ENCODE results near the gene STPG1.

STPG1 gene

DNA sequence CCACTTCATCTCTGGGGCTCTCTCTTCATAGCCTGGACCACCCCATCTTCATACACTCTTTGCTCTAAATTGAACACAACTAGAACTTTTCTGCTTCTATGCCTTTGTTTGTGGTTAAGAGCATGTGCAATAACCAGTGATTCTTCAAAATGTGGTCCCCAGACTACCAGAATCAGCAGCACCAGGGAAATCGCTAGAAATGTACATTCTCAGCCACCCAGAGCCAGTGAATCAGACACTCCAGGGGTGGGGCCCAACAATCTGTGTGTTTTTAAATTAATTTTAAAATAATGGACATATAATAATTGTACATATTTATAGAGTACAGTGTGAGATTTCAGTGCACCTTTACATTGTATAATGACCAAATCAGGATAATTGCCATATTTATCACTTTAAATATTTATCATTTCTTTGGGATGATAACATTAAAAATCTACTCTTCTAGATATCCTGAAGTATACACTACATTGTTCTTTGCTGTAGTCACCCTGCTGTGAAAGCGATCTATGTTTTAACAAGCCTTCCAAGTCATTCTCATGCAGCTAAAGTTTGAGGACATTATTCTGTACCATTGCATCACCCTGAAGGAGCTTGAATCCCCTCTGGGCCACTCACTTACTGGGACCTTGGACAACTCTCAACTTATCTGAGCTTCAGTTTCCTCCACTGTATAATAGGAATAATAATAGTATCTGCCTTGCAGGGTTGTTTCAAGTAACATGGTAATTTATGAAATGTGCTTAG lies 83.6 kb downstream of the STPG1 start (continued):
- TF ChIP-seq, protein P1, sequence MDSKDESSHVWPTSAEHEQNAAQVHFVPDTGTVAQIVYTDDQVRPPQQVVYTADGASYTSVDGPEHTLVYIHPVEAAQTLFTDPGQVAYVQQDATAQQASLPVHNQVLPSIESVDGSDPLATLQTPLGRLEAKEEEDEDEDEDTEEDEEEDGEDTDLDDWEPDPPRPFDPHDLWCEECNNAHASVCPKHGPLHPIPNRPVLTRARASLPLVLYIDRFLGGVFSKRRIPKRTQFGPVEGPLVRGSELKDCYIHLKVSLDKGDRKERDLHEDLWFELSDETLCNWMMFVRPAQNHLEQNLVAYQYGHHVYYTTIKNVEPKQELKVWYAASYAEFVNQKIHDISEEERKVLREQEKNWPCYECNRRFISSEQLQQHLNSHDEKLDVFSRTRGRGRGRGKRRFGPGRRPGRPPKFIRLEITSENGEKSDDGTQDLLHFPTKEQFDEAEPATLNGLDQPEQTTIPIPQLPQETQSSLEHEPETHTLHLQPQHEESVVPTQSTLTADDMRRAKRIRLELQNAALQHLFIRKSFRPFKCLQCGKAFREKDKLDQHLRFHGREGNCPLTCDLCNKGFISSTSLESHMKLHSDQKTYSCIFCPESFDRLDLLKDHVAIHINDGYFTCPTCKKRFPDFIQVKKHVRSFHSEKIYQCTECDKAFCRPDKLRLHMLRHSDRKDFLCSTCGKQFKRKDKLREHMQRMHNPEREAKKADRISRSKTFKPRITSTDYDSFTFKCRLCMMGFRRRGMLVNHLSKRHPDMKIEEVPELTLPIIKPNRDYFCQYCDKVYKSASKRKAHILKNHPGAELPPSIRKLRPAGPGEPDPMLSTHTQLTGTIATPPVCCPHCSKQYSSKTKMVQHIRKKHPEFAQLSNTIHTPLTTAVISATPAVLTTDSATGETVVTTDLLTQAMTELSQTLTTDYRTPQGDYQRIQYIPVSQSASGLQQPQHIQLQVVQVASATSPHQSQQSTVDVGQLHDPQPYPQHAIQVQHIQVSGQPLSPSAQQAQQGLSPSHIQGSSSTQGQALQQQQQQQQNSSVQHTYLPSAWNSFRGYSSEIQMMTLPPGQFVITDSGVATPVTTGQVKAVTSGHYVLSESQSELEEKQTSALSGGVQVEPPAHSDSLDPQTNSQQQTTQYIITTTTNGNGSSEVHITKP (tag by site-specific recombination; IDR thresholded peaks at IDR 0.05) = 0 out of 2 replicates have a peak, but pooled peaks have one; percentile 25
- TF ChIP-seq ZNF140 (tag by site-specific recombination; IDR thresholded peaks at IDR 0.05) (no peak), ZNF48 (tag by site-specific recombination; IDR thresholded peaks at IDR 0.05) (no peak)

GRCh38 chr1:24329331-24329730 lies 84.3 kb downstream of the STPG1 start:
- ChIA-PET CTCF (interaction anchor here (2.7 kb wide), 1 partner anchor 128 kb away, joined by 14 read pairs; no protein-coding TSS in a partner anchor), POLR2A (no interaction called here)
- H3K36me3 ChIP-seq (ENCODE audit: control insufficient read depth in 2 of 2, insufficient read depth in 1 of 2, low read length in 2 of 2) = peaks cover 0 to 16% of the 10 kb centered on the region in 2 experiments; a peak in 1 of 3 replicates
- H3K4me3 ChIP-seq (ENCODE audit: low read depth, low read length) = no peak overlapping the region
- H3K27ac ChIP-seq (ENCODE audit: extremely low read depth, low read depth, low read length) = no peak overlapping the region
- H3K4me1 ChIP-seq (ENCODE audit: control insufficient read depth, insufficient read depth, low read length) = no peaks in the 10 kb centered on the region
- H3K9me3 ChIP-seq (ENCODE audit: control insufficient read depth, insufficient read depth, low read depth, low read length) = no peaks in the 10 kb centered on the region
- TF ChIP-seq ZBTB26 (tag by site-specific recombination; optimal IDR thresholded peaks at IDR 0.05) (no peak), KLF7 (tag by site-specific recombination; IDR thresholded peaks at IDR 0.05; ENCODE audit: borderline replicate concordance) (no peak), ZBTB21 (tag by site-specific recombination; IDR thresholded peaks at IDR 0.05) (no peak), ZNF416 (tag by site-specific recombination; IDR thresholded peaks at IDR 0.05) (no peak), ZNF2 (tag by site-specific recombination; IDR thresholded peaks at IDR 0.05) (no peak), ZNF510 (tag by site-specific recombination; IDR thresholded peaks at IDR 0.05; ENCODE audit: insufficient replicate concordance) (no peak), SALL2 (tag by site-specific recombination; IDR thresholded peaks at IDR 0.05; ENCODE audit: borderline replicate concordance) (no peak), OSR2 (tag by site-specific recombination; IDR thresholded peaks at IDR 0.05) (no peak), ZNF10 (tag by site-specific recombination; IDR thresholded peaks at IDR 0.05) (no peak), ZNF26 (tag by site-specific recombination; IDR thresholded peaks at IDR 0.05) (no peak), GFI1B (tag by site-specific recombination; IDR thresholded peaks at IDR 0.05) (no peak), ZNF580 (tag by site-specific recombination; IDR thresholded peaks at IDR 0.05) (no peak), MEIS1 (CRISPR knock-in tag; IDR thresholded peaks at IDR 0.05; ENCODE audit: borderline replicate concordance) (no peak)
- TF ChIP-seq, protein P2, sequence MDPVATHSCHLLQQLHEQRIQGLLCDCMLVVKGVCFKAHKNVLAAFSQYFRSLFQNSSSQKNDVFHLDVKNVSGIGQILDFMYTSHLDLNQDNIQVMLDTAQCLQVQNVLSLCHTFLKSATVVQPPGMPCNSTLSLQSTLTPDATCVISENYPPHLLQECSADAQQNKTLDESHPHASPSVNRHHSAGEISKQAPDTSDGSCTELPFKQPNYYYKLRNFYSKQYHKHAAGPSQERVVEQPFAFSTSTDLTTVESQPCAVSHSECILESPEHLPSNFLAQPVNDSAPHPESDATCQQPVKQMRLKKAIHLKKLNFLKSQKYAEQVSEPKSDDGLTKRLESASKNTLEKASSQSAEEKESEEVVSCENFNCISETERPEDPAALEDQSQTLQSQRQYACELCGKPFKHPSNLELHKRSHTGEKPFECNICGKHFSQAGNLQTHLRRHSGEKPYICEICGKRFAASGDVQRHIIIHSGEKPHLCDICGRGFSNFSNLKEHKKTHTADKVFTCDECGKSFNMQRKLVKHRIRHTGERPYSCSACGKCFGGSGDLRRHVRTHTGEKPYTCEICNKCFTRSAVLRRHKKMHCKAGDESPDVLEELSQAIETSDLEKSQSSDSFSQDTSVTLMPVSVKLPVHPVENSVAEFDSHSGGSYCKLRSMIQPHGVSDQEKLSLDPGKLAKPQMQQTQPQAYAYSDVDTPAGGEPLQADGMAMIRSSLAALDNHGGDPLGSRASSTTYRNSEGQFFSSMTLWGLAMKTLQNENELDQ (tag by site-specific recombination; IDR thresholded peaks at IDR 0.05; ENCODE audit: low read depth) = no peak

All from HEK293 (cell line).